ENCODE measurements around the gene ELP5. TPM values are rescaled to one million over a fixed set of nuclear protein-coding genes. Genes with fewer than 3 reads are reported as not detected.

ELP5 gene
- total and polyA plus RNA-seq, 2 donors from 2014 or later = 41.9 to 110 TPM

- DNase-seq = no peak
- FAIRE-seq = no peak
- peak overlapping the region in 1 of 3 donors; percentile 46 for H3K4me3 ChIP-seq (ENCODE audit: low read length in 3 of 3)
Measured at GRCh38 chr17:7282752-7283321, 30.8 kb downstream of the ELP5 start.

GRCh38 chr17:7283471-7284216 lies 31.6 kb downstream of the ELP5 start:
- intact Hi-C loops (cut with DNase I) = no loop called here
- Histone ChIP-seq H3K9ac (ENCODE audit: low read length in 3 of 3) (no peak overlapping the region), H3K27me3 (ENCODE audit: control insufficient read depth, insufficient read depth, low read length) (no peaks in the 10 kb centered on the region), H3K4me1 (ENCODE audit: control insufficient read depth in 2 of 3, insufficient read depth in 2 of 3, low read depth in 1 of 3, low read length in 3 of 3) (peaks cover 0 to 14% (median 0%) of the 10 kb centered on the region in 3 donors), H3K9me3 (ENCODE audit: control insufficient read depth in 2 of 3, insufficient read depth in 1 of 3, low read length in 3 of 3) (no peaks in the 10 kb centered on the region), H3K36me3 (ENCODE audit: control insufficient read depth in 2 of 3, insufficient read depth in 3 of 3, low read length in 3 of 3) (no peaks in the 10 kb centered on the region), H3K4me3 (ENCODE audit: low read length in 3 of 3) (no peak overlapping the region), H3K27ac (ENCODE audit: low read depth in 2 of 2, low read length in 2 of 2) (no peak overlapping the region)
- DNase-seq = no peak
- no peak for TF ChIP-seq CTCF (IDR thresholded peaks at IDR 0.05; ENCODE audit: borderline replicate concordance, extremely low read depth, insufficient read depth)
- FAIRE-seq = no peak

More at GRCh38 chr17:7282752-7283321, 30.8 kb downstream of the ELP5 start:
- H3K4me1 ChIP-seq (ENCODE audit: control insufficient read depth in 2 of 3, insufficient read depth in 2 of 3, low read depth in 1 of 3, low read length in 3 of 3) = peaks cover 0 to 14% (median 0%) of the 10 kb centered on the region in 3 donors
- H3K9me3 ChIP-seq (ENCODE audit: control insufficient read depth in 2 of 3, insufficient read depth in 1 of 3, low read length in 3 of 3) = no peaks in the 10 kb centered on the region
- H3K9ac ChIP-seq (ENCODE audit: low read length in 3 of 3) = peak overlapping the region in 1 of 3 donors; percentile 46
- H3K27me3 ChIP-seq (ENCODE audit: control insufficient read depth, insufficient read depth, low read length) = no peaks in the 10 kb centered on the region
- no peak overlapping the region for H3K27ac ChIP-seq (ENCODE audit: low read depth in 2 of 2, low read length in 2 of 2)
- intact Hi-C loops (cut with DNase I) = no loop called here
- no peak for TF ChIP-seq CTCF (IDR thresholded peaks at IDR 0.05; ENCODE audit: borderline replicate concordance, extremely low read depth, insufficient read depth)
- H3K36me3 ChIP-seq (ENCODE audit: control insufficient read depth in 2 of 3, insufficient read depth in 3 of 3, low read length in 3 of 3) = no peaks in the 10 kb centered on the region

GRCh38 chr17:7284911-7285310 lies 32.9 kb downstream of the ELP5 start:
- no peak for FAIRE-seq
- no peak for DNase-seq
- Histone ChIP-seq H3K4me3 (ENCODE audit: low read length in 3 of 3) (no peak overlapping the region), H3K4me1 (ENCODE audit: control insufficient read depth in 2 of 3, insufficient read depth in 2 of 3, low read depth in 1 of 3, low read length in 3 of 3) (peaks cover 0 to 14% (median 0%) of the 10 kb centered on the region in 3 donors), H3K27ac (ENCODE audit: low read depth in 2 of 2, low read length in 2 of 2) (no peak overlapping the region), H3K36me3 (ENCODE audit: control insufficient read depth in 2 of 3, insufficient read depth in 3 of 3, low read length in 3 of 3) (no peaks in the 10 kb centered on the region), H3K9me3 (ENCODE audit: control insufficient read depth in 2 of 3, insufficient read depth in 1 of 3, low read length in 3 of 3) (no peaks in the 10 kb centered on the region), H3K9ac (ENCODE audit: low read length in 3 of 3) (no peak overlapping the region), H3K27me3 (ENCODE audit: control insufficient read depth, insufficient read depth, low read length) (no peaks in the 10 kb centered on the region)
- intact Hi-C loops (cut with DNase I) = no loop called here
- TF ChIP-seq CTCF (IDR thresholded peaks at IDR 0.05; ENCODE audit: borderline replicate concordance, extremely low read depth, insufficient read depth) = no peak
